H9 (cell line): Measurements from ENCODE around the gene PDGFRB. TPM values are rescaled to one million over a fixed set of nuclear protein-coding genes. Genes with fewer than 3 reads are reported as not detected.

Source experiments
- DNase-seq: peaks from one replicate; pipeline ENCODE4 v3.0.0-alpha.2; 2017
- H2AFZ ChIP-seq: one replicate; pipeline ENCODE4 v1.6.1; 2013; ENCODE audit warnings: mild to moderate bottlenecking, low read length, control low read depth, moderate library complexity
- H2AK5ac ChIP-seq: 2 replicates; pipeline ENCODE4 v1.6.1; 2013; ENCODE audit warnings: low read length, control low read depth, mixed read lengths; ENCODE audit not compliant: insufficient read length
- H2BK120ac ChIP-seq: one replicate; pipeline ENCODE4 v1.6.1; 2013; ENCODE audit warnings: low read depth, mild to moderate bottlenecking, low read length, control low read depth, inconsistent platforms; ENCODE audit not compliant: poor library complexity, severe bottlenecking
- H2BK12ac ChIP-seq: 2 replicates; pipeline ENCODE4 v1.6.1; 2013; ENCODE audit warnings: low read length, control low read depth, mixed read lengths, low read depth; ENCODE audit not compliant: insufficient read length
- H2BK15ac ChIP-seq: 2 replicates; pipeline ENCODE4 v1.6.1; 2013; ENCODE audit warnings: low read depth, low read length, control low read depth
- H2BK20ac ChIP-seq: one replicate; pipeline ENCODE4 v1.6.1; 2013; ENCODE audit warnings: low read depth, mild to moderate bottlenecking, low read length, control low read depth, inconsistent platforms; ENCODE audit not compliant: poor library complexity, severe bottlenecking
- H2BK5ac ChIP-seq: 2 replicates; pipeline ENCODE4 v1.6.1; 2013; ENCODE audit warnings: low read length, control low read depth, mixed read lengths; ENCODE audit not compliant: insufficient read length
- H3K14ac ChIP-seq: 2 replicates; pipeline ENCODE4 v1.6.1; 2013; ENCODE audit warnings: low read length, control low read depth; ENCODE audit not compliant: insufficient read depth
- H3K18ac ChIP-seq: 2 replicates; pipeline ENCODE4 v1.6.1; 2013; ENCODE audit warnings: low read depth, mild to moderate bottlenecking, mixed read lengths, low read length, control low read depth; ENCODE audit not compliant: insufficient read length
- H3K23ac ChIP-seq: 2 replicates; pipeline ENCODE4 v1.6.1; 2013; ENCODE audit warnings: low read length, control low read depth, mixed read lengths, low read depth; ENCODE audit not compliant: insufficient read length
- H3K23me2 ChIP-seq: 2 replicates; pipeline ENCODE4 v1.6.1; 2013; ENCODE audit warnings: low read depth, mild to moderate bottlenecking, mixed read lengths, low read length, control low read depth; ENCODE audit not compliant: insufficient read length, poor library complexity, severe bottlenecking
- H3K27ac ChIP-seq: 2 replicates; pipeline ENCODE4 v1.5.1; 2013; ENCODE audit warnings: low read length, control low read depth, mixed read lengths, low read depth; ENCODE audit not compliant: insufficient read length
- H3K27me3 ChIP-seq: 2 replicates; pipeline ENCODE4 v1.6.1; 2013; ENCODE audit warnings: low read length, control low read depth, inconsistent platforms; ENCODE audit not compliant: insufficient read depth
- H3K4ac ChIP-seq: 2 replicates; pipeline ENCODE4 v1.6.1; 2013; ENCODE audit warnings: low read depth, mild to moderate bottlenecking, control low read depth, inconsistent platforms, low read length, moderate library complexity
- H3K4me1 ChIP-seq: 2 replicates; pipeline ENCODE4 v1.6.1; 2013; ENCODE audit warnings: low read length, control low read depth, inconsistent platforms; ENCODE audit not compliant: insufficient read depth
- H3K4me2 ChIP-seq: 2 replicates; pipeline ENCODE4 v1.6.1; 2013; ENCODE audit warnings: low read length, control low read depth, mixed read lengths; ENCODE audit not compliant: insufficient read length, insufficient read depth
- H3K56ac ChIP-seq: 2 replicates; pipeline ENCODE4 v1.6.1; 2013; ENCODE audit warnings: low read depth, mild to moderate bottlenecking, mixed read lengths, low read length, control low read depth; ENCODE audit not compliant: insufficient read length
- H3K79me1 ChIP-seq: 2 replicates; pipeline ENCODE4 v1.6.1; 2013; ENCODE audit warnings: low read depth, mild to moderate bottlenecking, moderate library complexity, low read length, control low read depth, inconsistent platforms; ENCODE audit not compliant: insufficient read depth, poor library complexity, severe bottlenecking
- H3K79me2 ChIP-seq: 2 replicates; pipeline ENCODE4 v1.6.1; 2013; ENCODE audit warnings: low read length, control low read depth, inconsistent platforms; ENCODE audit not compliant: insufficient read depth
- H3K9ac ChIP-seq: 2 replicates; pipeline ENCODE4 v1.6.1; 2013; ENCODE audit warnings: low read length, control low read depth, mixed read lengths; ENCODE audit not compliant: insufficient read length; ENCODE audit errors: extremely low read depth
- H3K9me3 ChIP-seq: one replicate; pipeline ENCODE4 v1.6.1; 2013; ENCODE audit warnings: low read depth, low read length, inconsistent platforms; ENCODE audit not compliant: control insufficient read depth
- H3T11ph ChIP-seq: one replicate; pipeline ENCODE4 v1.6.1; 2013; ENCODE audit warnings: mild to moderate bottlenecking, low read length, control low read depth, inconsistent platforms
- H4K20me1 ChIP-seq: one replicate; pipeline ENCODE4 v1.6.1; 2013; ENCODE audit not compliant: control insufficient read depth, insufficient read length, insufficient read depth
- H4K5ac ChIP-seq: 2 replicates; pipeline ENCODE4 v1.6.1; 2013; ENCODE audit warnings: low read depth, mild to moderate bottlenecking, mixed read lengths, low read length, control low read depth; ENCODE audit not compliant: insufficient read length
- H4K8ac ChIP-seq: replicated peaks from 2 replicates; pipeline ENCODE4 v1.6.1; 2013; ENCODE audit warnings: low read length, control low read depth, mixed read lengths, low read depth; ENCODE audit not compliant: insufficient read length
- H4K91ac ChIP-seq: 2 replicates; pipeline ENCODE4 v1.6.1; 2013; ENCODE audit warnings: low read depth, mild to moderate bottlenecking, moderate library complexity, mixed read lengths, low read length, control low read depth; ENCODE audit not compliant: insufficient read length
- H3K27ac Mint-ChIP-seq, 3 experiments: 2 replicates in 2 of 3; 3 replicates in 1 of 3; pipeline ENCODE4 v1.8.0; 2020 to 2021; ENCODE audit warnings: mixed read lengths in 3 of 3, mild to moderate bottlenecking in 1 of 3, moderate library complexity in 1 of 3
- H3K27me3 Mint-ChIP-seq: 2 replicates; pipeline ENCODE4 v1.8.0; 2021; ENCODE audit warnings: low read depth, mild to moderate bottlenecking, moderate library complexity, mixed read lengths
- H3K36me3 Mint-ChIP-seq, 3 experiments: 2 replicates in 2 of 3; 3 replicates in 1 of 3; pipeline ENCODE4 v1.8.0; 2020 to 2021; ENCODE audit warnings: low read depth in 3 of 3, mixed read lengths in 3 of 3; ENCODE audit not compliant: insufficient read depth in 1 of 3
- H3K4me1 Mint-ChIP-seq, 2 experiments: 2 replicates each; pipeline ENCODE4 v1.8.0; 2020; ENCODE audit warnings: mixed read lengths in 2 of 2
- H3K4me3 Mint-ChIP-seq, 2 experiments: 2 replicates in 1 of 2; 3 replicates in 1 of 2; pipeline ENCODE4 v1.8.0; 2020 to 2021; ENCODE audit warnings: mild to moderate bottlenecking in 2 of 2, mixed read lengths in 2 of 2, moderate library complexity in 1 of 2
- H3K9me3 Mint-ChIP-seq, 2 experiments: 2 replicates in 1 of 2; 3 replicates in 1 of 2; pipeline ENCODE4 v1.8.0; 2020; ENCODE audit warnings: mild to moderate bottlenecking in 2 of 2, mixed read lengths in 2 of 2, moderate library complexity in 1 of 2
- CTCF ChIP-seq: fragments of 200-600 bp; sonication (generic); conservative IDR thresholded peaks from 3 replicates; pipeline ENCODE4 v1.8.0; 2021; ENCODE audit warnings: antibody characterized with exemption, mild to moderate bottlenecking
- WGBS: extraction: QIAGEN DNeasy Blood & Tissue Kit; methylation state at CpG from one replicate; pipeline ENCODE4 v1.1.7; 2013; ENCODE audit warnings: missing lambda C conversion rate, low lambda C conversion rate, mixed read lengths; ENCODE audit not compliant: insufficient read length; ENCODE audit errors: extremely low coverage; 5-methylcytosine and 5-hydroxymethylcytosine counted together
- total RNA-seq: library from RNA; stranded (reverse); gene quantifications from 2 replicates; pipeline ENCODE4 v1.2.1, GENCODE V29; 2021

PDGFRB gene
- total RNA-seq, 1 experiment from 2014 or later, result 2.2 TPM

GRCh38 chr5:150140830-150141229 lies 14.8 kb downstream of the PDGFRB start:
- no peak overlapping the region for H3K27ac ChIP-seq
- Mint-ChIP-seq H3K4me1 (peaks cover 56 to 73% of the 10 kb centered on the region in 2 experiments), H3K27ac (no peak overlapping the region), H3K4me3 (no peak overlapping the region), H3K27me3 (peaks cover 18% of the 10 kb centered on the region), H3K36me3 (no peaks in the 10 kb centered on the region), H3K9me3 (no peaks in the 10 kb centered on the region)
- H3K18ac ChIP-seq, result no peak overlapping the region
- no peak overlapping the region for H3K4ac ChIP-seq
- H3K79me1 ChIP-seq, result no peaks in the 10 kb centered on the region
- no peak overlapping the region for H2AK5ac ChIP-seq
- H4K91ac ChIP-seq, result no peak overlapping the region
- H3T11ph ChIP-seq, result no peak overlapping the region
- no peak overlapping the region for H2AFZ ChIP-seq
- no peak overlapping the region for H2BK15ac ChIP-seq
- H4K5ac ChIP-seq, result no peak overlapping the region
- H3K23me2 ChIP-seq, result no peaks in the 10 kb centered on the region
- no peak overlapping the region for H2BK120ac ChIP-seq
- no peak overlapping the region for H2BK12ac ChIP-seq
- H3K9me3 ChIP-seq, result no peaks in the 10 kb centered on the region
- H3K56ac ChIP-seq, result no peak overlapping the region
- no peak overlapping the region for H2BK20ac ChIP-seq
- no peak for TF ChIP-seq CTCF
- no peak overlapping the region for H3K9ac ChIP-seq
- peaks cover 2% of the 10 kb centered on the region for H4K20me1 ChIP-seq
- H3K4me2 ChIP-seq, result no peak overlapping the region
- H3K4me1 ChIP-seq, result peaks cover 22% of the 10 kb centered on the region; the same call in 1 of the 2 replicates
- no peak overlapping the region for H4K8ac ChIP-seq
- no peak overlapping the region for H3K14ac ChIP-seq
- no peak for DNase-seq
- H3K27me3 ChIP-seq, result no peaks in the 10 kb centered on the region
- H3K79me2 ChIP-seq, result no peaks in the 10 kb centered on the region
- H2BK5ac ChIP-seq, result no peak overlapping the region
- WGBS, result no CpG with 5 or more reads among the region's 11 CpGs
- H3K23ac ChIP-seq, result no peak overlapping the region
